ENCODE results near the gene LAMC1. TPM values are rescaled to one million over a fixed set of nuclear protein-coding genes. Genes with fewer than 3 reads are reported as not detected.
A peak's percentile ranks its signal among the peaks of the same experiment; 100 is the strongest.

Gene LAMC1
- total RNA-seq, result 100 to 1,000 TPM in 1 of 4 donors, 10 to 100 TPM in 3; 58.3 to 124 (median 77.6) TPM

DNA sequence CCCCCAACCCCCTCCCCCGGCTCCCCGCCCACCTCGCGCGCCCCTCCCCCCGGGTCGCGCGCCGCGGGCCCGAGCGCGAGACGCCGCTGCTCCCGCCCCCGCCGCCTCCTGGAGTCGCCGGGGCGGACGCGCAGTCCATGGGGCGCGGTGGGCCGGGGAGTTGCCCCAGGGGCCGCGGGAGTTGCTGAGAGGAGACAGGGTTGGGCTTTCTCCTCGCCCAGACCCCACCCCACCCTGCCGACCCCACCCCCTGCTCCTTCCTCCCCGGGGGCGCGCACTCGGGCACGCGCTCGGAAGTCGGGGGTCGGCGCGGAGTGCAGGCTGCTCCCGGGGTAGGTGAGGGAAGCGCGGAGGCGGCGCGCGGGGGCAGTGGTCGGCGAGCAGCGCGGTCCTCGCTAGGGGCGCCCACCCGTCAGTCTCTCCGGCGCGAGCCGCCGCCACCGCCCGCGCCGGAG lies at the start of gene LAMC1:
Gene LAMC1, plus strand, starts transcription at position 275 of the 455 bp plus-strand sequence. CDS start 297 bp downstream, outside the sequence.
- TF ChIP-seq POLR2A (IDR thresholded peaks at IDR 0.05) (no peak), EP300 (IDR thresholded peaks at IDR 0.05) (no peak), POLR2AphosphoS5 (IDR thresholded peaks at IDR 0.05) (no peak)
- TF ChIP-seq, protein P1, sequence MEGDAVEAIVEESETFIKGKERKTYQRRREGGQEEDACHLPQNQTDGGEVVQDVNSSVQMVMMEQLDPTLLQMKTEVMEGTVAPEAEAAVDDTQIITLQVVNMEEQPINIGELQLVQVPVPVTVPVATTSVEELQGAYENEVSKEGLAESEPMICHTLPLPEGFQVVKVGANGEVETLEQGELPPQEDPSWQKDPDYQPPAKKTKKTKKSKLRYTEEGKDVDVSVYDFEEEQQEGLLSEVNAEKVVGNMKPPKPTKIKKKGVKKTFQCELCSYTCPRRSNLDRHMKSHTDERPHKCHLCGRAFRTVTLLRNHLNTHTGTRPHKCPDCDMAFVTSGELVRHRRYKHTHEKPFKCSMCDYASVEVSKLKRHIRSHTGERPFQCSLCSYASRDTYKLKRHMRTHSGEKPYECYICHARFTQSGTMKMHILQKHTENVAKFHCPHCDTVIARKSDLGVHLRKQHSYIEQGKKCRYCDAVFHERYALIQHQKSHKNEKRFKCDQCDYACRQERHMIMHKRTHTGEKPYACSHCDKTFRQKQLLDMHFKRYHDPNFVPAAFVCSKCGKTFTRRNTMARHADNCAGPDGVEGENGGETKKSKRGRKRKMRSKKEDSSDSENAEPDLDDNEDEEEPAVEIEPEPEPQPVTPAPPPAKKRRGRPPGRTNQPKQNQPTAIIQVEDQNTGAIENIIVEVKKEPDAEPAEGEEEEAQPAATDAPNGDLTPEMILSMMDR (IDR thresholded peaks at IDR 0.05), result no peak

DNA sequence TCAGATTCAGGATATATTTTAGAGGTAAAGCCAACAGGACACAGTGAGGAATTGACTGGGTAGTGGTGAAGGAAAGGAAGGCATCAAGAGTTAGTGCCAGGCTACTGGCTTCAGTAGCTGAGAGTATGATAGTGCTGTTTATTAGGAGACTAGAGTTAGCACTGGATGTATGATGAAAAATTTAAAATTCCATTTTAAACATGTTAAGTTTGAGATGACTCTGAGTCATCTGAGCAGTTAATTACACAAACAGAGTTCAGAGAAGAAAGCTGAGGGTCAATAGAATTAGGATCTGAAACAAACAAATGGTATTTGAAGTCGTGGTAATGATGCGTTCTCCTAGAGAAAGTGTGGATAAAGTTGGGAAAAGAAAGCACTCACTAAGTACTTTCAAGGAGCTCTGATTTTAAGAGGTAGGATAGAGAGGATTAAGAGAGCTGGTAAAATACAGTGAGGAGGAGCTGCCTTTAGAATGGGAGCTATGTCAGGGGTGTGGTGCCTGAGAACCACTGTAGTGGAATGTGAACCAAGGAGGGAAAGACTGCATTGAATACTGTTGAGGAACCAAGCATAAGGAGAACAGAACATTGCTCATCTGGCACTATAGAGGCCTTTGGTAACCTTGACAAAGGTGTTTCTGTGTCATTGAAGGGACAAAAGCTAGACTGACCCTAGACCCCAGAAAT lies 48.6 kb upstream of the LAMC1 start:
- H3K27ac ChIP-seq, result no peak overlapping the region
- TF ChIP-seq EP300 (IDR thresholded peaks at IDR 0.05) (no peak), POLR2AphosphoS5 (IDR thresholded peaks at IDR 0.05) (no peak)
- no peaks in the 10 kb centered on the region for H3K4me1 ChIP-seq
- H3K9me3 ChIP-seq, result no peaks in the 10 kb centered on the region
- no peaks in the 10 kb centered on the region for H3K36me3 ChIP-seq
- no peak overlapping the region for H3K4me3 ChIP-seq
- WGBS, result 84% methylated on average over 2 of the region's 2 CpGs
- no peaks in the 10 kb centered on the region for H3K27me3 ChIP-seq
- DNase-seq (ENCODE audit: low spot score in 2 of 2), result no peak

More for the DNA sequence above, at the start of gene LAMC1:
- Histone ChIP-seq H3K36me3 (no peaks in the 10 kb centered on the region), H3K27me3 (no peaks in the 10 kb centered on the region), H3K27ac (peak within 1 kb of the TSS; percentile 100), H3K9me3 (no peaks in the 10 kb centered on the region), H3K4me1 (peaks cover 44% of the 10 kb centered on the region), H3K4me3 (peak within 1 kb of the TSS; percentile 82)
- peak; percentile 84 to 90 for DNase-seq (ENCODE audit: low spot score in 2 of 2)
- 0% methylated on average over 4 of the region's 65 CpGs for WGBS

DNA sequence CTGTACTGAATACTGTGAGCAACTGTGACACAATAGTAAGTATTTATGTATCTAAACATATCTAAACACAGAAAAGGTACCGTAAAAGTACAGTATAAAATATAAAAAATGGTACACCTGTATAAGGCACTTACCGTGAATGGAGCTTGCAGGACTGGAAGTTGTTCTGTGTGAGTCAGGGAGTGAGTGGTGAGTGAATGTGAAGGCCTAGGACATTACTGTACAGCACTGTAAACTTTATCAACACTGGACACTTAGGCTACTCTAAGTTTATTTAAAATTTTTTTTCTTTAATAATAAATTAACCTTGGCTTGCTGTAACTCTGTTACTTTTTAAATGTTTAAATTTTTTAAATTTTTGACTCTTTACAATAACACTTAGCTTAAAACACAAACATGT lies 45.7 kb upstream of the LAMC1 start:
- DNase-seq (ENCODE audit: low spot score in 2 of 2), result no peak
- H3K4me1 ChIP-seq, result no peaks in the 10 kb centered on the region
- H3K9me3 ChIP-seq, result no peaks in the 10 kb centered on the region
- H3K27ac ChIP-seq, result no peak overlapping the region
- no peaks in the 10 kb centered on the region for H3K36me3 ChIP-seq
- no peaks in the 10 kb centered on the region for H3K27me3 ChIP-seq
- 97% methylated on average over 2 of the region's 2 CpGs for WGBS
- TF ChIP-seq POLR2A (IDR thresholded peaks at IDR 0.05), result no peak
- TF ChIP-seq POLR2AphosphoS5 (IDR thresholded peaks at IDR 0.05), result no peak
- TF ChIP-seq, protein P1 (IDR thresholded peaks at IDR 0.05), result no peak
- H3K4me3 ChIP-seq, result no peak overlapping the region

DNA sequence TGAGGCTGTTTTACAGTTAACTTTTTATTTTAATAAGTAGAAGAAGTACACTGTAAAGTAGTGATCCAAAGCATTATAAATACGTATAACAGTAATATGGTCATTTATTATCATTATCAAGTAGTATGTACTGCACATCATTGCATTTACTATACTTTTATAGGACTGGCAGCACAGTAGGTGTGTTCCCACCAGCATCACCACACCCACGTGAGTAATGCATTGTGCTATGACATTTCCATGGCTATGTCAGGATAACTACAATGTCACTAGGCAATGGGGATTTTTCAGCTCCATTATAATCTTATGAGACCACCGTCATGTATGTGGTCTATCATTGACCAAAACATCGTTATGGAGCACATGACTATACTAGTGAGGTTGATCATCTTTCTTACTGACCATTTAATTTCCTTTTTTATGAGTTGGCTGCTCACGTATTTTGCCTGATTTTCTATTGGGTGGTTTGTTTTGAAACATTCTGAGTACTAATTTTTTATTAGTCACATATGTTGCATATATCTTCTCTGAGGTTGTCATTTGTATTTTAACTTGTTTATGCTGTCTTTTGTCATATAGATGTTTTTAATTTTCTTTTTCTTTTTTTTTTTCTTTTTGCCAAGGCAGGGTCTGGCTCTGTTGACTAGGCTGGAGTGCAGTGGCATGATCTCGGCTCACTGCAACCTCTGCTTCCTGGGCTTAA lies 44.9 kb upstream of the LAMC1 start:
- TF ChIP-seq, protein P1 (IDR thresholded peaks at IDR 0.05), result no peak
- TF ChIP-seq POLR2A (IDR thresholded peaks at IDR 0.05) (no peak), POLR2AphosphoS5 (IDR thresholded peaks at IDR 0.05) (no peak), EP300 (IDR thresholded peaks at IDR 0.05) (no peak)
- H3K4me3 ChIP-seq, result no peak overlapping the region
- no peaks in the 10 kb centered on the region for H3K9me3 ChIP-seq
- H3K27me3 ChIP-seq, result no peaks in the 10 kb centered on the region
- no peaks in the 10 kb centered on the region for H3K4me1 ChIP-seq
- no peak overlapping the region for H3K27ac ChIP-seq
- H3K36me3 ChIP-seq, result no peaks in the 10 kb centered on the region
- DNase-seq (ENCODE audit: low spot score in 2 of 2), result no peak
- WGBS, result 82% methylated on average over 6 of the region's 6 CpGs

DNA sequence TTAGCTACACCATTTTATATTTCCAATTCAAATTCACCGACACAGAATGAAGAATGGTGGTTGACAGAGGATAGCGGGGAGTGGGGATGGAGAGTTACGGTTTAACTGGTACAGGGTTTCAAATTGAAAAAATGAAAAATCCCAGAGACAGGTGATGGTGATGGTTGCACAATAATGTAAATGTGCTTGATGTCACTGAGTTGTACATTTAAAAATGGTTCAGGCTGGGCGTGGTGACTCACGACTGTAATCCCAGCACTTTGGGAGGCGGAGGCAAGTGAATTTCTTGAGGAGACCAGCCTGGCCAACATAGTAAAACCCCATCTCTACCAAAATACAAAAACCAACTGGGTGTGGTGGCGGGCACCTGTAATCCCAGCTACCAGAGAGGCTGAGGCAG lies 39.1 kb upstream of the LAMC1 start:
- DNase-seq (ENCODE audit: low spot score in 2 of 2), result no peak
- TF ChIP-seq EP300 (IDR thresholded peaks at IDR 0.05), result no peak
- no peaks in the 10 kb centered on the region for H3K27me3 ChIP-seq
- no peak overlapping the region for H3K4me3 ChIP-seq
- H3K9me3 ChIP-seq, result no peaks in the 10 kb centered on the region
- no peak overlapping the region for H3K27ac ChIP-seq
- no peaks in the 10 kb centered on the region for H3K36me3 ChIP-seq
- no peaks in the 10 kb centered on the region for H3K4me1 ChIP-seq
- 87% methylated on average over 7 of the region's 7 CpGs for WGBS

DNA sequence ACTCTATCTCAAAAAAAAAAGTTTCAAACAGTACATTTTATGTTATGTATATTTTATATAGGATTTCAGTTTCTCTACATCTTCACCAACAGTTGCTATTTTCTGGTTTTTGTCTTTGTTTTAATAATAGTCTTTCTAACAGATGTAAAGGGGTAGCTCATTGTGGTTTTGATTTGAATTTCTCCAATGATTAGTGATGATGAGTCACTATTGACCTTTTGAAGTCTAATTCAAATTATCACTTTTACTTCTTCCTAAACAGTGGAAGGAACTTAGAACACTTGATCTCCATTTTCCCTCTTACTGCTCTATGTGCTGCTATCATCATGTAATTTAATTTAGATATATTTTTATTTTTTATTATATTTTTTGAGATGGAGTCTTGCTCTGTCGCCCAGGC lies 38.6 kb upstream of the LAMC1 start:
- H3K36me3 ChIP-seq, result no peaks in the 10 kb centered on the region
- 96% methylated on average over 1 of the region's 1 CpG for WGBS

More for the DNA sequence above, 38.6 kb upstream of the LAMC1 start:
- Histone ChIP-seq H3K27ac (no peak overlapping the region), H3K4me1 (no peaks in the 10 kb centered on the region), H3K27me3 (no peaks in the 10 kb centered on the region), H3K9me3 (no peaks in the 10 kb centered on the region), H3K4me3 (no peak overlapping the region)
- TF ChIP-seq, protein P1 (IDR thresholded peaks at IDR 0.05), result no peak
- no peak for DNase-seq (ENCODE audit: low spot score in 2 of 2)
